T-helper 22 cell (primary cell): Measurements from ENCODE around the gene XPNPEP2.

Source experiments
- DNase-seq: peaks from one replicate; pipeline ENCODE4 v3.0.0-alpha.2; 2020; ENCODE audit warnings: low read depth

XPNPEP2 gene

GRCh38 chrX:129780441-129781105, 41.8 kb downstream of the XPNPEP2 start:
- DNase-seq: no peak

- peak; percentile 77 for DNase-seq
Observed at GRCh38 chrX:129781134-129781672, 42.4 kb downstream of the XPNPEP2 start.

- DNase-seq: no peak
Observed at GRCh38 chrX:129781680-129782495, 43.1 kb downstream of the XPNPEP2 start.

GRCh38 chrX:129782706-129783105, 43.9 kb downstream of the XPNPEP2 start:
- no peak for DNase-seq

GRCh38 chrX:129783291-129783713, 44.5 kb downstream of the XPNPEP2 start:
- no peak for DNase-seq

GRCh38 chrX:129784371-129784770, 45.6 kb downstream of the XPNPEP2 start:
- DNase-seq: no peak

GRCh38 chrX:129785160-129785947, 46.6 kb downstream of the XPNPEP2 start:
- DNase-seq: no peak

GRCh38 chrX:129786210-129786651, 47.5 kb downstream of the XPNPEP2 start:
- DNase-seq: no peak

- no peak for DNase-seq
Observed at GRCh38 chrX:129787336-129788055, 48.7 kb downstream of the XPNPEP2 start.

- no peak for DNase-seq
Observed at GRCh38 chrX:129788527-129788926, 49.7 kb downstream of the XPNPEP2 start.

- DNase-seq: no peak
Observed at GRCh38 chrX:129790146-129790545, 51.4 kb downstream of the XPNPEP2 start.

- DNase-seq: no peak
Observed at GRCh38 chrX:129790808-129791207, 52.0 kb downstream of the XPNPEP2 start.

- no peak for DNase-seq
Observed at GRCh38 chrX:129791336-129791735, 52.6 kb downstream of the XPNPEP2 start.

- no peak for DNase-seq
Observed at GRCh38 chrX:129791961-129792570, 53.3 kb downstream of the XPNPEP2 start.

GRCh38 chrX:129792586-129793291, 54.0 kb downstream of the XPNPEP2 start:
- DNase-seq: no peak

- DNase-seq: no peak
Observed at GRCh38 chrX:129793604-129794191, 54.9 kb downstream of the XPNPEP2 start.

- DNase-seq: no peak
Observed at GRCh38 chrX:129795584-129795983, 56.8 kb downstream of the XPNPEP2 start.

GRCh38 chrX:129797251-129797906, 58.6 kb downstream of the XPNPEP2 start:
- DNase-seq: no peak

- DNase-seq: no peak
Observed at GRCh38 chrX:129798456-129798855, 59.7 kb downstream of the XPNPEP2 start.

GRCh38 chrX:129798888-129799287, 60.1 kb downstream of the XPNPEP2 start:
- DNase-seq: no peak
